GM23338 (cell line): ENCODE data around the gene IMMP2L. TPM values are rescaled to one million over a fixed set of nuclear protein-coding genes. Genes with fewer than 3 reads are reported as not detected.

ENCODE experiments used
- ATAC-seq: fragments of 200-7000 bp; cut with Tn5 transposase; 3 replicates; pipeline ENCODE4 v1.9.1; 2020
- DNase-seq: peaks from one replicate; pipeline ENCODE4 v3.0.0-alpha.2; 2015; ENCODE audit warnings: low spot score
- H2AFZ ChIP-seq: fragments of 200-600 bp; sonication (generic); 2 replicates; pipeline ENCODE4 v1.8.0; 2016; ENCODE audit warnings: antibody characterized with exemption, mild to moderate bottlenecking, moderate library complexity
- H3F3A ChIP-seq: fragments of 200-600 bp; sonication (generic); replicated peaks from 2 replicates; pipeline ENCODE4 v1.8.0; 2017; ENCODE audit warnings: antibody characterized with exemption, mixed run types, low read depth
- H3K27ac ChIP-seq: fragments of 200-600 bp; sonication (generic); 2 replicates; pipeline ENCODE4 v1.6.1; 2016; ENCODE audit warnings: low read depth
- H3K27me3 ChIP-seq: fragments of 200-600 bp; sonication (generic); 2 replicates; pipeline ENCODE4 v1.8.0; 2016; ENCODE audit warnings: mild to moderate bottlenecking, mixed run types, moderate library complexity; ENCODE audit not compliant: insufficient read depth
- H3K36me3 ChIP-seq: fragments of 200-600 bp; sonication (generic); 2 replicates; pipeline ENCODE4 v1.8.0; 2016; ENCODE audit warnings: mild to moderate bottlenecking; ENCODE audit not compliant: insufficient read depth
- H3K4me1 ChIP-seq: fragments of 200-600 bp; sonication (generic); 2 replicates; pipeline ENCODE4 v1.8.0; 2016; ENCODE audit warnings: mild to moderate bottlenecking, moderate library complexity; ENCODE audit not compliant: insufficient read depth
- H3K4me2 ChIP-seq: fragments of 200-600 bp; sonication (generic); 2 replicates; pipeline ENCODE4 v1.7.1; 2017; ENCODE audit warnings: mixed run types
- H3K4me3 ChIP-seq: fragments of 200-600 bp; sonication (generic); 2 replicates; pipeline ENCODE4 v1.6.1; 2016; ENCODE audit warnings: mixed run types
- H3K79me2 ChIP-seq: fragments of 200-600 bp; sonication (generic); replicated peaks from 2 replicates; pipeline ENCODE4 v1.8.0; 2017; ENCODE audit warnings: mild to moderate bottlenecking; ENCODE audit not compliant: insufficient read depth
- H3K9me2 ChIP-seq: fragments of 200-600 bp; sonication (generic); 2 replicates; pipeline ENCODE4 v1.8.0; 2017; ENCODE audit not compliant: insufficient read depth
- H4K20me1 ChIP-seq: fragments of 200-600 bp; sonication (generic); replicated peaks from 2 replicates; pipeline ENCODE4 v1.8.0; 2017; ENCODE audit warnings: mild to moderate bottlenecking; ENCODE audit not compliant: insufficient read depth
- H3K27ac Mint-ChIP-seq: 2 replicates; pipeline ENCODE4 v1.8.0; 2020; ENCODE audit warnings: inconsistent platforms, mild to moderate bottlenecking, moderate library complexity, mixed read lengths
- H3K27me3 Mint-ChIP-seq: 3 replicates; pipeline ENCODE4 v1.8.0; 2022; ENCODE audit warnings: low read depth, mild to moderate bottlenecking, moderate library complexity, mixed read lengths, inconsistent platforms; ENCODE audit not compliant: insufficient read depth, poor library complexity
- H3K36me3 Mint-ChIP-seq: 3 replicates; pipeline ENCODE4 v1.8.0; 2021; ENCODE audit warnings: low read depth, mild to moderate bottlenecking, inconsistent platforms, moderate library complexity, mixed read lengths
- H3K4me1 Mint-ChIP-seq: 3 replicates; pipeline ENCODE4 v1.8.0; 2020; ENCODE audit warnings: mild to moderate bottlenecking, inconsistent platforms, mixed read lengths
- H3K4me3 Mint-ChIP-seq: 3 replicates; pipeline ENCODE4 v1.8.0; 2021; ENCODE audit warnings: moderate library complexity, mild to moderate bottlenecking, inconsistent platforms, mixed read lengths
- H3K9me3 Mint-ChIP-seq: 3 replicates; pipeline ENCODE4 v1.8.0; 2020; ENCODE audit warnings: moderate library complexity, mild to moderate bottlenecking, inconsistent platforms, mixed read lengths
- CREB1 ChIP-seq: fragments of 250-450 bp; sonication (Bioruptor Pico); IDR thresholded peaks from 2 replicates; pipeline ENCODE4 v1.5.0; 2020; ENCODE audit warnings: low read depth, mild to moderate bottlenecking, moderate library complexity
- EZH2phosphoT487 ChIP-seq: fragments of 200-600 bp; sonication (generic); IDR thresholded peaks from one replicate; pipeline ENCODE4 v1.8.1; 2018; ENCODE audit warnings: antibody characterized with exemption; ENCODE audit not compliant: unreplicated experiment
- JUNB ChIP-seq: IDR thresholded peaks from one replicate; pipeline ENCODE4 v1.6.1; 2016; ENCODE audit warnings: antibody characterized with exemption; ENCODE audit not compliant: unreplicated experiment
- NANOG ChIP-seq: IDR thresholded peaks from 2 replicates; pipeline ENCODE4 v1.6.1; 2016; ENCODE audit warnings: antibody characterized with exemption, borderline replicate concordance
- POLR2AphosphoS5 ChIP-seq: IDR thresholded peaks from 2 replicates; pipeline ENCODE4 v1.6.1; 2016; ENCODE audit warnings: antibody characterized with exemption, low read depth
- STAT1 ChIP-seq: IDR thresholded peaks from one replicate; pipeline ENCODE4 v1.6.1; 2016; ENCODE audit warnings: antibody characterized with exemption; ENCODE audit not compliant: unreplicated experiment
- ZNF331 ChIP-seq: fragments of 250-450 bp; sonication (Bioruptor Pico); IDR thresholded peaks from 2 replicates; pipeline ENCODE4 v1.5.0; 2020; ENCODE audit warnings: low read depth, mild to moderate bottlenecking, moderate library complexity
- polyA plus RNA-seq: library from polyadenylated mRNA; unstranded; fragments of >200 nt; fragmentation: Nextera tagmentation; extraction: Ambion mirVana; gene quantifications from 2 replicates; pipeline ENCODE4 v1.2.1, GENCODE V29; 2016
- total RNA-seq: library from RNA; depleted of rRNA; stranded (reverse); fragments of >200 nt; shearing (Covaris generic); gene quantifications from 2 replicates; pipeline ENCODE4 v1.2.3, GENCODE V29; 2014
- TF ChIP-seq, protein P1 (sequence below), 2 experiments: fragments of 200-600 bp in 1 of 2; sonication (generic) in 1 of 2; conservative IDR thresholded peaks; 2 replicates each; pipeline versions ENCODE4 v1.5.1 to v1.6.1; 2016 to 2017; ENCODE audit warnings: antibody characterized with exemption in 2 of 2, low read depth in 2 of 2, mild to moderate bottlenecking in 2 of 2, moderate library complexity in 1 of 2
- TF ChIP-seq, protein P2 (sequence below): IDR thresholded peaks from one replicate; pipeline ENCODE4 v1.6.1; 2018; ENCODE audit warnings: antibody characterized with exemption; ENCODE audit not compliant: unreplicated experiment

The IMMP2L gene
- total and polyA plus RNA-seq, 2 experiments from 2014 or later, result 7.3 to 14.0 TPM

DNA sequence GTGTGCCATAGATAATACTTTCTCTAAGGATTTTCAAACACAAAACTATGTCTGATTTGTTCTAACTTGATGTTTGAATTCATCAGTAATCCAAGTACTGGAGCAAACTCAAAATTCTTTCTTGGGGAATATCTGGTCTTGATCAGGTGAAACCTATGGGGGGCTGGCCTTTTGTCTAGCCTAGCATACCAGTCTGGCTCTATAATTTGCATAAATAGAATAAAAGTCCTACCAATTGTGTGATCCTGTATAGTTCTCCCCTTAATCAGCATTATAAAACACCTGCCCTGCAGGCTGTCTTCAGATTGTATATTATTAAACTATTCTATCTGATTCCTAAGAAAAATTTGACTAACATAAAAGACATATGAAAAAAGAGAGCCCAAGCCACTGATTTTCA, 705.2 kb downstream of the IMMP2L start (continued):
- TF ChIP-seq NANOG (no peak), JUNB (no peak), CREB1 (no peak)

DNA sequence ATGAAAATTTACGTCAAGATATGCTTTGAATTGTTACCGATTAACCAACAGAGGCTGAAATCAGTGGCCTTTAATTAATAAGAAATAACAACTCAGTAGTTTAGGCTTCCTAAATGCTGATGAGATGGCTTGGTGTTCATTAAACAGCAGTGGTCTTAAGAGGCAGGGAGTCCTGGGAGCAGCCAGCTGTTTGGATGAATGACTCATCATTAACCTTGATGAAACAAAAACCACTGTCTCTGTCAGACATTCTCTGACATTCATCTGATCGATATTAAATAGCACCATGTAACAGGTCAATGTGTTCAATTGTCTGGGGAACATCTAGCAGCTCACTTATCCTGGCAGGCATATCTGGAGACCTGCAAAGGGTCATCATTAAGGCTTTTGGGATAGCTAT, 705.6 kb downstream of the IMMP2L start:
- Histone ChIP-seq H3F3A (no peaks in the 10 kb centered on the region), H3K4me3 (no peak overlapping the region), H3K79me2 (no peaks in the 10 kb centered on the region), H2AFZ (no peak overlapping the region), H3K9me2 (no peaks in the 10 kb centered on the region), H4K20me1 (no peaks in the 10 kb centered on the region), H3K4me1 (peaks cover 23% of the 10 kb centered on the region; the same call in 1 of the 2 replicates), H3K36me3 (no peaks in the 10 kb centered on the region), H3K27me3 (no peaks in the 10 kb centered on the region), H3K4me2 (0 out of 2 replicates have a peak overlapping the region, but pooled peaks have one; percentile 39), H3K27ac (no peak overlapping the region)
- Mint-ChIP-seq H3K27me3 (peaks cover 2% of the 10 kb centered on the region), H3K9me3 (no peaks in the 10 kb centered on the region), H3K4me1 (peaks cover 24% of the 10 kb centered on the region), H3K4me3 (no peak overlapping the region), H3K27ac (peak overlapping the region; percentile 89), H3K36me3 (peaks cover 3% of the 10 kb centered on the region)
- peak; percentile 55 for ATAC-seq
- peak; percentile 26 for DNase-seq
- TF ChIP-seq, protein P1, sequence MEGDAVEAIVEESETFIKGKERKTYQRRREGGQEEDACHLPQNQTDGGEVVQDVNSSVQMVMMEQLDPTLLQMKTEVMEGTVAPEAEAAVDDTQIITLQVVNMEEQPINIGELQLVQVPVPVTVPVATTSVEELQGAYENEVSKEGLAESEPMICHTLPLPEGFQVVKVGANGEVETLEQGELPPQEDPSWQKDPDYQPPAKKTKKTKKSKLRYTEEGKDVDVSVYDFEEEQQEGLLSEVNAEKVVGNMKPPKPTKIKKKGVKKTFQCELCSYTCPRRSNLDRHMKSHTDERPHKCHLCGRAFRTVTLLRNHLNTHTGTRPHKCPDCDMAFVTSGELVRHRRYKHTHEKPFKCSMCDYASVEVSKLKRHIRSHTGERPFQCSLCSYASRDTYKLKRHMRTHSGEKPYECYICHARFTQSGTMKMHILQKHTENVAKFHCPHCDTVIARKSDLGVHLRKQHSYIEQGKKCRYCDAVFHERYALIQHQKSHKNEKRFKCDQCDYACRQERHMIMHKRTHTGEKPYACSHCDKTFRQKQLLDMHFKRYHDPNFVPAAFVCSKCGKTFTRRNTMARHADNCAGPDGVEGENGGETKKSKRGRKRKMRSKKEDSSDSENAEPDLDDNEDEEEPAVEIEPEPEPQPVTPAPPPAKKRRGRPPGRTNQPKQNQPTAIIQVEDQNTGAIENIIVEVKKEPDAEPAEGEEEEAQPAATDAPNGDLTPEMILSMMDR (conservative IDR thresholded peaks at IDR 0.05; ENCODE audit: low read depth in 2 of 2), result no peak

DNA sequence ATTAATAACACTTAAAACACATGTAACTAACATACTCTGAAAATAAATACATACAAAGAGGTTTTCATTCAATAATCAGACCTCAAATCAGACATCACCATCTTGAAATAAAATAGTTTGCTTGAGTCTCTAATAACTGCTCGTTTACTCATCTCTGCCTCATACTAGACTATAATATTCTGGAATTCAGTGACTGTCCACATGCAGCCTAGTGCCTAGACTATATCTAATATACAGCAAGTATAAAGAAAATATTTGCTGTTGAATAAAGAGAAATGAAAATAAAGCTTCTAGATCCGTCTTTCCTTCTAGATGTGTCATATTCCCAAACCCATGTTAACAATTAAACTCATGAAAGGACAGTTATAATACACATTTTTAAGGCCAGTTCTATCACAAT, 707.6 kb downstream of the IMMP2L start:
- Histone ChIP-seq H4K20me1 (no peaks in the 10 kb centered on the region), H3K4me2 (no peak overlapping the region), H3K4me1 (peaks cover 23% of the 10 kb centered on the region; the same call in 1 of the 2 replicates), H3F3A (no peaks in the 10 kb centered on the region), H3K9me2 (no peaks in the 10 kb centered on the region), H3K27ac (no peak overlapping the region), H3K79me2 (no peaks in the 10 kb centered on the region), H3K27me3 (no peaks in the 10 kb centered on the region), H3K4me3 (no peak overlapping the region), H2AFZ (no peak overlapping the region), H3K36me3 (peaks cover 5% of the 10 kb centered on the region; the same call in 1 of the 2 replicates)
- no peak for DNase-seq
- H3K4me1 Mint-ChIP-seq, result peaks cover 24% of the 10 kb centered on the region
- H3K4me3 Mint-ChIP-seq, result no peak overlapping the region
- H3K27ac Mint-ChIP-seq, result no peak overlapping the region
- H3K27me3 Mint-ChIP-seq, result peaks cover 2% of the 10 kb centered on the region
- ATAC-seq, result no peak
- H3K36me3 Mint-ChIP-seq, result peaks cover 14% of the 10 kb centered on the region
- H3K9me3 Mint-ChIP-seq, result peaks cover 13% of the 10 kb centered on the region
- TF ChIP-seq STAT1 (no peak), EZH2phosphoT487 (no peak), CREB1 (no peak), ZNF331 (CRISPR knock-in tag) (no peak), NANOG (no peak), POLR2AphosphoS5 (no peak), JUNB (no peak)
- TF ChIP-seq, protein P2, sequence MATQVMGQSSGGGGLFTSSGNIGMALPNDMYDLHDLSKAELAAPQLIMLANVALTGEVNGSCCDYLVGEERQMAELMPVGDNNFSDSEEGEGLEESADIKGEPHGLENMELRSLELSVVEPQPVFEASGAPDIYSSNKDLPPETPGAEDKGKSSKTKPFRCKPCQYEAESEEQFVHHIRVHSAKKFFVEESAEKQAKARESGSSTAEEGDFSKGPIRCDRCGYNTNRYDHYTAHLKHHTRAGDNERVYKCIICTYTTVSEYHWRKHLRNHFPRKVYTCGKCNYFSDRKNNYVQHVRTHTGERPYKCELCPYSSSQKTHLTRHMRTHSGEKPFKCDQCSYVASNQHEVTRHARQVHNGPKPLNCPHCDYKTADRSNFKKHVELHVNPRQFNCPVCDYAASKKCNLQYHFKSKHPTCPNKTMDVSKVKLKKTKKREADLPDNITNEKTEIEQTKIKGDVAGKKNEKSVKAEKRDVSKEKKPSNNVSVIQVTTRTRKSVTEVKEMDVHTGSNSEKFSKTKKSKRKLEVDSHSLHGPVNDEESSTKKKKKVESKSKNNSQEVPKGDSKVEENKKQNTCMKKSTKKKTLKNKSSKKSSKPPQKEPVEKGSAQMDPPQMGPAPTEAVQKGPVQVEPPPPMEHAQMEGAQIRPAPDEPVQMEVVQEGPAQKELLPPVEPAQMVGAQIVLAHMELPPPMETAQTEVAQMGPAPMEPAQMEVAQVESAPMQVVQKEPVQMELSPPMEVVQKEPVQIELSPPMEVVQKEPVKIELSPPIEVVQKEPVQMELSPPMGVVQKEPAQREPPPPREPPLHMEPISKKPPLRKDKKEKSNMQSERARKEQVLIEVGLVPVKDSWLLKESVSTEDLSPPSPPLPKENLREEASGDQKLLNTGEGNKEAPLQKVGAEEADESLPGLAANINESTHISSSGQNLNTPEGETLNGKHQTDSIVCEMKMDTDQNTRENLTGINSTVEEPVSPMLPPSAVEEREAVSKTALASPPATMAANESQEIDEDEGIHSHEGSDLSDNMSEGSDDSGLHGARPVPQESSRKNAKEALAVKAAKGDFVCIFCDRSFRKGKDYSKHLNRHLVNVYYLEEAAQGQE, result no peak
